Measurements from ENCODE around the gene POC1A.
"Not testable (repeated sequence)": the region's sequence is repeated elsewhere in the genome, so short reads cannot be mapped to it uniquely, and the experiment has no call there.

POC1A gene

DNA sequence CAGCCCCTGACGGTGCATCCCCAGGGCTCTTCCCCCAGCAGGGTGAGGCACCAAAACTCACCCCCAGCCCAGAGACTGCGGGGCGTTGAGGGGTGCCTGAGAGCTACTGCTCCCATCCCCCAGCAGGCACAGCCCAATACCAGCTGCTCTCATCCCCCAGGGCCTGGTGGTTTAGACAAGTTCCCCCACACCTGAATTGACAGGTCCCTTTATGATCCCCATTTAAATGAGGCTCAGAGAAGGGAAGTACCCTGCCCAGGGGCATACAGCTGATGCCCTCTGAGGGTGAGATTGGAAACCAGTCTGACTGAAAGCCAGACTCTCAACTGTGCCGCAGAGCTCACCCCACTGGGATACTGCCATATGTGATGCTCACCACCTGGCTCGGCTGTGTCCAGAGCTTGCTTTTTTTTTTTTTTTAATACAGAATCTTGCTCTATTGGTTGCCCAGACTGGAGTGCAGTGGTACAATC, 118.0 kb downstream of the POC1A start:
- no peak for DNase-seq (ENCODE audit: extremely low read depth in 1 of 2, low read depth in 1 of 2)

DNA sequence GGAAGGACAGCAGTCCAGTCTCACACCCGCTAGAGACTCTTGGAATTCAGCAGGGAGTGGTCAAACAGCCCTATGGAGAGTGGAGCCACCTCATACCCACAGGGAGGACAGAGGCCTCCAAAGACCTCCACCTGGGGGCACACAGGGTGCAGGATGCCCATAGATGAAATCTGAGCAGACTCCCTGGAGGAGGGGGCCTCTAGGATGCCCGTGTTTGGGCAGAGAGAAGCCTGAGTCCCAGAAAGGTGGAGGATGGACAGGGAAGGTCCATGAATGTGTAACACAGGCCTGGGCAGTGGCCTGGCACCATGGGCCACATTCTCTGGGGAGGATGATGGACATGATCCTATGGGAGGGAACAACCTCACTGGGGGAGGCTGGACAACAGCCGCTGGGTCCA, 119.6 kb downstream of the POC1A start:
- no peak for DNase-seq (ENCODE audit: extremely low read depth in 1 of 2, low read depth in 1 of 2)

DNA sequence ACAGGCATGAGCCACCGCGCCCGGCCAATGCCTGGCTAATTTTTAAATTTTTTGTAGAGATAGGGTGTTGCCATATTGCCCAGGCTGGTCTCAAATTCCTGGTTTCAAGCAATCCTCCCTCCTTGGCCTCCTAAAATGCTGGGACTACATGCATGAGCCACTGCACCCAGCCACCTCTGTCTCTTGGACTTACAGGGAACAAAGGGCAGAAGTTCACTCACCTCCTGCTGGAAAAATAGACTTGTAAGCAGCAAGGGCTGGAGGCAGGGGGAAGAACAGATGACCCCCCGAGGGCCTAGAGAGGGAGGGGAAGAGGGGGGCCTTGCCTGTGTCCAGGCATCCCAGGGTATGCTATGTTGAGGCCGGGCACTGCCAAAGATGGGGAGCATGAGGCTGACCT, 120.0 kb downstream of the POC1A start:
- no peak for DNase-seq (ENCODE audit: extremely low read depth in 1 of 2, low read depth in 1 of 2)

DNA sequence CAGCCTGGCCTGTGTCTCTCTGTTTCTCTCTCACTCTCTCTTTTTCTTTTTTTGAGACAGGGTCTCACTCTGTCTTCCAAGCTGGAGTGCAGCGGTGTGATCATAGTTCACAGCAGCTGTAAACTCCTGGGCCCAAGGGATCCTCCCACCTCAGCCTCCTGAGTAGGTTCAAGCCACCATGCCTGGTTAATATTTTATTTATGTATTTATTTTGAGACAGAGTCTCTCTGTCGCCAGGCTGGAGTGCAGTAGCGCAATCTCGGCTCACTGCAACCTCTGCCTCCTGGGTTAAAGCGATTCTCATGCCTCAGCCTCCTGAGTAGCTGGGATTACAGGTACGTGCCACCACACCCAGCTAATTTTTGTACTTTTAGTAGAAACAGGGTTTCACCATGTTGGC, 120.5 kb downstream of the POC1A start:
- DNase-seq (ENCODE audit: extremely low read depth in 1 of 2, low read depth in 1 of 2), result not testable (repeated sequence)

DNA sequence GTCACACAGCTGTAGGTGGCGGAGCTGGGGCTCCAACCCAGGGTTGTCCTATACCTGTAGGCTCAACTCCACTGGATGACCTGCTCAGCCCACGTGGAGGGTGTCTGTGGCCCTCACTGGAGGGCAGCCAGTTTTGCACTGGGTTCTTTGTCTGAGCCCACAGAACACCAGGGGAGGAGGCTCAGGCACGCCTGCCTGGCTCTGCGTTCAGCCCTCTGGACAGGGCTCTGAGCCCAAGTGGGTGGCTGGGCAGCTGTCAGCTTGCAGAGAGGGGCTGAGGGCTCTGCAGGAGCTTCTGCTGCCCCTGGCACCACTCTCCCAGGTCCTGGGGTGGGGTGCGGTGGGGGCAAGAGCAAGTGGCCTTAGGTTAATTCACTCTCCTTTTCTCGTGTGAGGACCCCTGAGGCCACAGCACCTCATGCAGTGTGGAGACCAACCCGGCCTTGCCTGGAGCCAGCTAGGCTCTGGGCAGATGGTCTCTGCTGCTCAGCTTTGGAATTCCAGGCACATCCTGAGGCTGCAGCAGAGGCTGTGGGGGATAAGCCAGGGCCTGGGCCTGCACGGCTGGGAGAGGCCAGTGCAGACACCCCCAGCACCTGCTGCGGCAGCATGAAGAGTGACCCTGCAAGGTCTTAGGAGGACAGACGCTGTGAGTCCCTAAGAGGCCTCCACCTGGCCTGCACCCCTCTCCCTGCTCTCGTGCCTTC, 121.4 kb downstream of the POC1A start:
- no peak for DNase-seq (ENCODE audit: extremely low read depth in 1 of 2, low read depth in 1 of 2)

DNA sequence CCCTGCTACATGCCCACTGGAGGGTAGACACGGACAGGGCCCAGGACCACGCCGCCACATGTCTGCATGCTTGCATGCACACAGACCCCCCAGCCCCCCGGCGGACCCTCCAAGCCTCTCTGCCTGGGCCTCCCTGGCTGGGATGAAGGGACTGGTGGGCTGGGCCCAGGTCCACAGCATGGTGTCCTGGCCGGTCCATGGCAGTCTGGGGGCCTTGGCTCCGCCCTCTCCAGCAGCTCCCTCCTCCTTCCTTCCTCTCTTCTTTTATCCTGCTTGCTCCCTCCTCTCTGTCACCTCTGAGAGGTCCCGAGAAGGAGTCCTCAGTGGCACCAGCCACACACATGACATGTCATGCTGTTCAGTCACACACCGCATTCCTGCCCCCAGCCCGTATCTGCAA, 122.3 kb downstream of the POC1A start:
- no peak for DNase-seq (ENCODE audit: extremely low read depth in 1 of 2, low read depth in 1 of 2)

DNA sequence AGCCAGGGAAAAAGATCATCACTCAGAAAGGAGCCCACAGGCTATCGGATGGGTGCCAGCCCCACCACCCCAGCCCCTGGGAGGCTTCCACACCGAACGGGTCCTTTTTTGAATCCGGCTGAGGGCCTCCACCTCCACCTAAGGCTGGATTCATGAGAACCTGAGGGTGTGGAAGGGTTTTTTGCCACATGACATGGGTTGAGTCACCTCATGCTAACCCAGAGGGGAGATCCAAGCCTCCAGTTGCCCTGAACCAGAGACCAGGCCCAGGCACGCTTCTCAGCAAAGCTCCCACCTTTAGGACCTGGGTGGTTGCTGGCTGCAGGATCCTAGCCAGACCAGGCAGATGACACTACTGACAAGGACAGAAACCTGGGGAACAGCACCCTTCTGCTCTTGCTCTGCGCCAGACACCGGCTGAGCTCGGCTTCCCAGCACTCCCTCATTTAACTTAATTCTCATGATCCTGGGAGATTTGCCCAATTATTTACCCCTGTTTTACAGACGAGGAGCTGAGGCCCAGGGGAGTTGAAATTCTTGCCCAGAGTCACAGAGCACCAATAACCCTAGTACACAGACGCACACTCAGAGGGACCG, 123.4 kb downstream of the POC1A start:
- DNase-seq (ENCODE audit: extremely low read depth in 1 of 2, low read depth in 1 of 2), result no peak

DNA sequence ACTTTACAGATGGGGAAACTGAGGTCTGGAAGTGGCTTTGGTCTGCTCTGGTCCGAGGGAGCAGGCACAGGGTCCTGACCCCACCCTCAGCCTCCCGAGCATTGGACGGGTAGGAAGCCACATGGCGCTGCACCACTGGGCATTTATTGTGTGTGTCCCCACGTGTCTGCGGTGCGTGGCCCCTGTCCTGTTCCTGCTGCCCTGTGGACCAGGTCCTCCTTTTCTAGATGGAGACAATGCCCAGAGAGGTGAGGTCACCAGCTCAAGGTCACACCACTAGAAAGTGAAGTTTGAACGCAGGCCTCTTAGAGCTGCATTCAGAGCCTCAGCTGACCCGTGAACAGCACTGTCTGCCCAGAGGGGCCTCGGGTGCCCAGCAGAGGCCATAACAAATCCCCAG, 124.7 kb downstream of the POC1A start:
- no peak for DNase-seq (ENCODE audit: extremely low read depth in 1 of 2, low read depth in 1 of 2)

DNA sequence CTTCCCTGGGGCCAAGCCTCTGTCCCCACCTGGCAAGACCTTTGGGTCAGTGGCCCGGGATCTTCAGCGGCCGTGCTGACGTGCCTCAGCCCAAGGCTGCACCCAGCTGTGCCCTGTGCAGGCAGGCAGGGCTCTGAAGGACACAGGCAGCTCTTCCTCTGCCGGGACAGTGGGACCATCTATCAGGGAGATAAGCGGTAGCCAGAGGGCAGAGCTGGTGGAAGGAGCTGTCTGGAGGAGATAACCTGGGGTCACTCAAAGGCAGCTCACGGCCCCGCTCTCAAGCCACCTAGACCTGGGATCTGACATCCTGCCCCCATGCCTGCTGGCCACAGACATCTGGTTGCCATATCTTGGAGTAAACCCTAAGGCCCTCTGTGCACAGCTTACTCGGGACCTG, 125.2 kb downstream of the POC1A start:
- DNase-seq (ENCODE audit: extremely low read depth in 1 of 2, low read depth in 1 of 2), result no peak

DNA sequence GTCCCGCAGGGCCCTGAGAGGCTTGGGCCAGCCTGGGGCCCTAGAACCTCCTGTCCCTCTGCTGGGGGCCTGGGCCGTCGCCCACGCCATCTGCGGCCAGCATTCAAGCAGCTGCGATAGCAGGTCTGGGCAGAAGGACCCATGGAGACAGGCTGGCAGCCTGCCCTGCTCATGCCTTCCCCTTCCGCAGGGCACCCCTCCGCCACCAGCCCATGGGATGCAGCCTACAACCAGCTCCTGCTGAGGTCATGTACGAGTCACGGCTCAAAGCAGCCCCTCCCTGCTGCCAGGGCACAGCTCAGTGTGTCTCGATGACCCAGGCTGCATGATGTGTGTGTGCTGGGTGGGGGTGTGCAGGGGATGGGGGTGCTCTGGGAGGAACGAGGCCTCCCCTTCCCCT, 125.7 kb downstream of the POC1A start:
- DNase-seq (ENCODE audit: extremely low read depth in 1 of 2, low read depth in 1 of 2), result no peak

DNA sequence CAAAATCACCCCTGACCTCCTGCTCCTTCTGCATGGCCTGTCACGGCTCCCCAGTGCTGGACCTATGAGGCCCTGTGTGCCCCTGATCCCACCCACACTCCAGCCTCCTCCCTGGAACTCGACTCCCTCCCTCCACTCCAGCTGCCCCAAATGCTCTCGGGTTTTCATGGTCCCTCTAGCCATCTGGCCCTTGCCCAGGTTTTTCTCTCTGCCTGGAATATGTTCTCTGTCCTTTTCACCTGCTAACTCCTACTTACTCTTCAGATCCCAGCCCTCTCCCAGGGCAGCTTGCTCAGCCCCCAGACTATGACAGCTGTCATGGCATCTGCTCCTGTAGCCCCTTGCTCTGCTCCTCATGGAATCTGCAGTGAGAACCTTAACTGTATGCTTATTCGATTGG, 128.2 kb downstream of the POC1A start:
- no peak for DNase-seq (ENCODE audit: extremely low read depth in 1 of 2, low read depth in 1 of 2)

DNA sequence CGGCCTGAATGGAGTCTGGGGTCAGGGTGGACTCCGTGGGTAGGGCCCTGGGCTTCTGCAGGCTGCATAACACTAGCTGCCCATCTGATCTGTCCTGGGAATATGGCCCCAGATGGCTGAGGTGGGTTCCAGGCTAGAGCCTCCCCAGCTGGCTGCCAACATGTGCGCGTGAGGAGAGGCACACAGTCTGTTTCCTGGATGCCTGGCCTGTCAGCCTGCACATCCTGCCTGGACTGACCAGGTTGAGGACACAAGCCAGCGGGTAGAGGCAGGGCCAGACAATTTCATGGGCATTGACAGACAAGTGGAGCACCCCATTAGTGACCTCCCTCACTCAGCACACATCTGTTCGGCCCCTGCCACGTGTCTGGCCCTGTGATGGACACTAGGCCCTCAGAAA, 128.8 kb downstream of the POC1A start:
- no peak for DNase-seq (ENCODE audit: extremely low read depth in 1 of 2, low read depth in 1 of 2)
